ENCODE results near the gene DENND10.
"Not testable (repeated sequence)": the region's sequence is repeated elsewhere in the genome, so short reads cannot be mapped to it uniquely, and the experiment has no call there.

DENND10 gene

DNA sequence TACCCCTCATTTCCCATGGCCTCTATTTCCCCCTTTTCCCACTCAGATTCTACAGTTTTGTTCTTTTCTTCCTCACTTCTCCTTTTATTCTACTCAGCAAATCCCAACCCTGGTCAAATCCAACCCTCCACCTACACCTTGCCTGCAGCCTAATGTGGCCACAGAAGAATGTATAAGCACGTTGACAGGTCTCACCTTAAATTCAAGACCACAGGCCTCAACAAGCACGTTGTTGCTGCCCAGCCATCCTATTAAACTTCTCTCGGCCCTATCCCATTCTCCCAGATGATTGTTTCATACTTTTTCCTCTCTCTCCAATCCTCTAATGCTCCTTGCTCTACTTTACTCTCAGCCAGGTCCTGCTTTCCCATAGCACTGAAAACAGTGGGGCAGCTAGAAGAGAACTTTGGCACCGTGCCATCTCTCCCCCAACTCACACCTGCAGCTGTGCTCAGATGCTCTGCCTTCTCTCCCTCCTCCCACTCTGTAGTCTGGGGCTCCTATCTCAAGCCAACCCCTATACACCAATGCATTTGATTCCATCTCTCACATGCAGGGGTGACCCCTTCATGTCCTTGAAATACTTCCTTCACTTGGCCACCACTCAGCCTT lies 16.5 kb upstream of the DENND10 start:
- TF ChIP-seq, protein P1, sequence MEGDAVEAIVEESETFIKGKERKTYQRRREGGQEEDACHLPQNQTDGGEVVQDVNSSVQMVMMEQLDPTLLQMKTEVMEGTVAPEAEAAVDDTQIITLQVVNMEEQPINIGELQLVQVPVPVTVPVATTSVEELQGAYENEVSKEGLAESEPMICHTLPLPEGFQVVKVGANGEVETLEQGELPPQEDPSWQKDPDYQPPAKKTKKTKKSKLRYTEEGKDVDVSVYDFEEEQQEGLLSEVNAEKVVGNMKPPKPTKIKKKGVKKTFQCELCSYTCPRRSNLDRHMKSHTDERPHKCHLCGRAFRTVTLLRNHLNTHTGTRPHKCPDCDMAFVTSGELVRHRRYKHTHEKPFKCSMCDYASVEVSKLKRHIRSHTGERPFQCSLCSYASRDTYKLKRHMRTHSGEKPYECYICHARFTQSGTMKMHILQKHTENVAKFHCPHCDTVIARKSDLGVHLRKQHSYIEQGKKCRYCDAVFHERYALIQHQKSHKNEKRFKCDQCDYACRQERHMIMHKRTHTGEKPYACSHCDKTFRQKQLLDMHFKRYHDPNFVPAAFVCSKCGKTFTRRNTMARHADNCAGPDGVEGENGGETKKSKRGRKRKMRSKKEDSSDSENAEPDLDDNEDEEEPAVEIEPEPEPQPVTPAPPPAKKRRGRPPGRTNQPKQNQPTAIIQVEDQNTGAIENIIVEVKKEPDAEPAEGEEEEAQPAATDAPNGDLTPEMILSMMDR (IDR thresholded peaks at IDR 0.05; ENCODE audit: low read depth, low read length): no peak
- no peak overlapping the region for H3K4me3 ChIP-seq (ENCODE audit: low read depth, low read length)

DNA sequence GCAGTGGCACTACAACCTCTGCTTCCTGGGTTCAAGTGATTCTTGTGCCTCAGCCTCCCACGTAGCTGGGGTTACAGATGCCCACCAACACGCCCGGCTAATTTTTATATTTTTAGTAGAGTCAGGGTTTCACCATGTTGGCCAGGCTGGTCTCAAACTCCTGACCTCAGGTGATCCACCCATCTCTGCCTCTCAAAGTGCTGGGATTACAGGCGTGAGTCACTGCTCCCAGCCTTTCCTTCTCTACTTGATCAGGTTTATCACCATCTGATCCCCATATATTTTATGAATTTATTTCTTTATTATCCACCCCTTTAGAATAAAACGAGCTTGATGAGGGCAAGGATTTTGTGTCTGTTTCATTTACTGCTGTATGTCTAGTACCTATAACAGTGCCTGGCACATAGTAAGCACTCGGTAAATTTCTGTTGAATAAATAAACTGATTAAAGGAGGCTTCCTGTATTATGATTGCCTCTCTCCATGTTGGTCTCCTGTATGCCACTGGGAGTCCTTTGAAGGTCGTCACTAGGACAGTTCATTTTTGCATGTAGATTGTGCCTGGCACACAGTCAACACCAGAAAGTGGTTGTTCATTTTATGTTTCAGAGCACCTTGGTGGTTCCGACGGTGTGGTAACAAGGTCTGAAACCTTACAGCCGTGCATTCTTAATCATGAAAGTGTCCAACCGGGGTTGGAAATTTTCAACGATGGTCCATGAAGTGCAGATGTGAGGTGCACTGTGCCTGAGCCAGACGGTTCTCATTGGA lies 13.7 kb upstream of the DENND10 start:
- TF ChIP-seq, protein P1 (IDR thresholded peaks at IDR 0.05; ENCODE audit: low read depth, low read length): no peak
- H3K4me3 ChIP-seq (ENCODE audit: low read depth, low read length): no peak overlapping the region

DNA sequence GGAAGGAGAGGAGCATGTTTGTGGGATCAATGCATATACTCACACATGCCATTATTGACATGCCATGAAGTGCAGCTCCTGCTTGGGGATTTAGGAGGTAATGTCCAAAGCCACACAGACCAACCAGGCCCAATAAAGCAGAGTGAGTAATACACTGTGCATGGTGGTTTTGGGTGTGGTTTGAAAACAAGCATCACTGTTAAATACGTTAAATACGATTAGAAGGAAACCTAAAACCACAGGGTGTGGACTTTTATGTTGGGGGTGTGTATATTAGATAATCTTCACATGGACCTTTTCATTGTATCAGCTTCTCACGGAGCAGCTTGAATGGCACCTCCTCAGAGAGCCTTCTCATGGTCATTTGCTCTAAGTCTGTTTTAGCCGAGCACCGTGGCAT lies 12.9 kb upstream of the DENND10 start:
- no peak overlapping the region for H3K4me3 ChIP-seq (ENCODE audit: low read depth, low read length)
- TF ChIP-seq, protein P1 (IDR thresholded peaks at IDR 0.05; ENCODE audit: low read depth, low read length): no peak

DNA sequence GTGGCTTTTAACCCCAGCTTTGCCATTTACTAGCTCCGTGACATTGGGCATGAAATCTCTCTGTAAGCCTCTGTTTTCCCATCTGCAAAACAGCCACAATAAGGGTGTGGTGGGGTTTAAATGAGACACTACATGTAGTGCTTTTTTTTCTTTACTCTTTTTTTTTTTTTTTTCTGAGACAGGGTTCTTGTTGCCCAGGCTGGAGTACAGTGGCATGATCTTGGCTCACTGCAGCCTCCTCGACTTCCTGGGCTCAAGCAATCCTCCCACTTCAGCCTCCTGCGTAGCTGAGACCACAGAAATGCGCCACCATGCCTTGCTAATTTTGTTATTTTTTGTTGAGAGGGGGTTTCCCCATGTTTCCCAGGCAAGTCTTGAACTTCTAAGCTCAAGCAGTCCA lies 8.3 kb upstream of the DENND10 start:
- H3K4me3 ChIP-seq (ENCODE audit: low read depth, low read length): no peak overlapping the region
- TF ChIP-seq, protein P1 (IDR thresholded peaks at IDR 0.05; ENCODE audit: low read depth, low read length): no peak

DNA sequence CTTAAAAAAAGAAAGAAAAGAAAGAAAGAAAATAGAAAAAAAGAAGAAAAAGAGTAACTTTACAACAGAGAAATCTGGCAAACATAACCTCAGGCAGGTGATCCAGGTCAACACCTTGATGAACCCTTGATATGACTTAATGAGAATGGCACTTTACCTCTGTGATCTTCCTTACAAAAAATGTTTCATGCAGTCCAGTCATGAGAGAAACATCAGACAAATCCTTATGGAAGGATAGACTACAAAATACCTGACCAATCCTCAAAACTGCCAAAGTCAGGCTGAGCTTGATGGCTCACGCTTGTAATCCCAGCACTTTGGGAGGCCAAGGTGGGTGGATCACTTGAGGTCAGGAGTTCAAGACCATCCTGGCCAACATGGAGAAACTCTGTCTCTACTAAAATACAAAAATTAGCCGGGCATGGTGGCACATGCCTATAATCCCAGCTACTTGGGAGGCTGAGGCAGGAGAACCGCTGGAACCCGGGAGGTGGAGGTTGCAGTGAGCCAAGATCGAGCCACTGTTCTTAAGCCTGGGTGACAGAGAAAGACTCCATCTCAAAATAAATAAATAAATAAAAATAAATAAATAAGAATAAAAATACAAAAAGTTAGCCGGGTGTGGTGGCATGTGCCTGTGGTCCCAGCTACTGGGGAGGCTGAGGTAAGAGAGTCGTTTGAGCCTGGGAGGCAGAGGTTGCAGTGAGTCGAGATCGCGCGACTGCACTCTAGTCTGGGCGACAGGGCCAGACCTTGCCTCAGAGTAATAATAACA lies 7.1 kb upstream of the DENND10 start:
- H3K4me3 ChIP-seq (ENCODE audit: low read depth, low read length): not testable (repeated sequence)

DNA sequence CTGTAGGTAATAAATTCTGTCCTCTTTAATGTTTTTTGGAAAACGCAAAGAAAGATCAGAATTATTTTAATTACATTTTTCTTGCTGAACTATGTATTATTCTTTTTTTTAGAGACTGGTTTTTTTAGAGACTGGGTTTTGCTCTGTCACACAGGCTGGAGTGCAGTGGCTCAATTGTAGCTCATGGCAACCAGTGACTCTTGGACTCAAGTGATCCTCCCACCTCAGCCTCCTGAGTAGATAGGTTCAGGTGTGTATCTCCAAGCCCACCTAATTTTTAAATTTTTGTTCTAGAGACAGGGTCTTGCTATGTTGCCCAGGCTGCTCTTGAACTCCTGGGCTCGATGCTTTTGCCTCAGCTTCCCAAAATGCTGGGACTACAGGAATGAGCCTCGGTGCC lies 5.3 kb upstream of the DENND10 start:
- TF ChIP-seq, protein P1 (IDR thresholded peaks at IDR 0.05; ENCODE audit: low read depth, low read length): no peak

DNA sequence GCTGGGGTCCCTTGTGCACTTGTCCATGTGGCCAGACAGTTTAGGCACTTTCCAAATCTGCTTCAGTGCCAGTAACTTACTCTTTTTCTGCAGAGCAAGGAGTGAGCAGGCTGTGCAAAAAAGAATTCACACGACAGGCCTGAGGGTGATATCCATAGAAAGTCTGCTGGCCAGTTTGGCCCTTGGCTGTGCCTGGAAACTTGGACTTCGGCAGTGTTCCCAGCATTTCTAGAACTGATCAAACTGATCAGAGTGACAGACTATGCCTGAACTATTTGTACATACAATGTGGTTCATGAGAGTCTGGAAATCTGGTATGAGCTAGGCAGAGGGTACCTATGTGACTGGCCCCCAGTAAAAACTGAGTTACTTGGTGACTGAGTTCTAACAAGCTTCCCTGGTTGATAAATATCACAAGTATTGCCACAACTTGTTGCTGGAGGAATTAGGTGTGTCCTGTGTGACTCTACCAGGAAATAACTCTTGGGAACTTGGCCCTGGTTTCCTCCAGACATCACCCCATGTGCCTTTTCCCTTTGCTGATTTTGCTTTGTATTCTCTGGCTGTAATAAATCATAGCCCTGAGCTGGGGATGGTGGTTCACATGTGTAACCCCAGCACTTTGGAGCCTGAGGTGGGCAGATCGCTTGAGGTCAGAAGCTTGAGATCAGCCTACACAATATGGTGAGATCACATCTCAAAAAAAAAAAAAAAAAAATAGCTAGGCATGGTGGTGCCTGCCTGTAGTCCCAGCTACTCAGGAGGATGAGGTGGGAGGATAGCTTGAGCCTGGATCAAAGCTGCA lies 3.3 kb upstream of the DENND10 start:
- H3K4me3 ChIP-seq (ENCODE audit: low read depth, low read length): no peak overlapping the region
- TF ChIP-seq, protein P1 (IDR thresholded peaks at IDR 0.05; ENCODE audit: low read depth, low read length): no peak

More for the DNA sequence above, 5.3 kb upstream of the DENND10 start:
- H3K4me3 ChIP-seq (ENCODE audit: low read depth, low read length): no peak overlapping the region
